T-helper 2 cell treated with Interferon-gamma antibody and Interleukin-4, amounts not matched to agents 5 μg/mL and 100 μg/mL, for 36 hours (primary cell): ENCODE data around the gene RNF213.
"Not testable (repeated sequence)": the region's sequence is repeated elsewhere in the genome, so short reads cannot be mapped to it uniquely, and the experiment has no call there.

ENCODE experiments used
- DNase-seq: peaks from one replicate; pipeline ENCODE4 v3.0.0; 2021; ENCODE audit warnings: low spot score
- H3K27ac Mint-ChIP-seq: one replicate; pipeline ENCODE4 v1.8.0; 2021; ENCODE audit warnings: mild to moderate bottlenecking, mixed read lengths
- H3K27me3 Mint-ChIP-seq: one replicate; pipeline ENCODE4 v1.8.0; 2021; ENCODE audit warnings: low read depth, mixed read lengths
- H3K36me3 Mint-ChIP-seq: one replicate; pipeline ENCODE4 v1.8.0; 2021; ENCODE audit warnings: low read depth, mixed read lengths
- H3K4me1 Mint-ChIP-seq: one replicate; pipeline ENCODE4 v1.8.0; 2021; ENCODE audit warnings: low read depth, mixed read lengths
- H3K4me3 Mint-ChIP-seq: one replicate; pipeline ENCODE4 v1.8.0; 2022; ENCODE audit warnings: mild to moderate bottlenecking, moderate library complexity, mixed read lengths
- H3K9me3 Mint-ChIP-seq: one replicate; pipeline ENCODE4 v1.8.0; 2021; ENCODE audit warnings: mixed read lengths

Gene RNF213

GRCh38 chr17:80408872-80409271, 148.2 kb downstream of the RNF213 start:
- no peak overlapping the region for H3K4me3 Mint-ChIP-seq
- H3K4me1 Mint-ChIP-seq: no peaks in the 10 kb centered on the region
- no peak overlapping the region for H3K27ac Mint-ChIP-seq
- H3K27me3 Mint-ChIP-seq: peaks cover 25% of the 10 kb centered on the region
- H3K9me3 Mint-ChIP-seq: no peaks in the 10 kb centered on the region
- no peak for DNase-seq
- H3K36me3 Mint-ChIP-seq: no peaks in the 10 kb centered on the region

GRCh38 chr17:80409626-80410025, 149.0 kb downstream of the RNF213 start:
- H3K4me1 Mint-ChIP-seq: peaks cover 5% of the 10 kb centered on the region
- no peak overlapping the region for H3K4me3 Mint-ChIP-seq
- H3K27me3 Mint-ChIP-seq: peaks cover 32% of the 10 kb centered on the region
- no peak overlapping the region for H3K27ac Mint-ChIP-seq
- no peak for DNase-seq
- H3K9me3 Mint-ChIP-seq: no peaks in the 10 kb centered on the region
- H3K36me3 Mint-ChIP-seq: no peaks in the 10 kb centered on the region

DNA sequence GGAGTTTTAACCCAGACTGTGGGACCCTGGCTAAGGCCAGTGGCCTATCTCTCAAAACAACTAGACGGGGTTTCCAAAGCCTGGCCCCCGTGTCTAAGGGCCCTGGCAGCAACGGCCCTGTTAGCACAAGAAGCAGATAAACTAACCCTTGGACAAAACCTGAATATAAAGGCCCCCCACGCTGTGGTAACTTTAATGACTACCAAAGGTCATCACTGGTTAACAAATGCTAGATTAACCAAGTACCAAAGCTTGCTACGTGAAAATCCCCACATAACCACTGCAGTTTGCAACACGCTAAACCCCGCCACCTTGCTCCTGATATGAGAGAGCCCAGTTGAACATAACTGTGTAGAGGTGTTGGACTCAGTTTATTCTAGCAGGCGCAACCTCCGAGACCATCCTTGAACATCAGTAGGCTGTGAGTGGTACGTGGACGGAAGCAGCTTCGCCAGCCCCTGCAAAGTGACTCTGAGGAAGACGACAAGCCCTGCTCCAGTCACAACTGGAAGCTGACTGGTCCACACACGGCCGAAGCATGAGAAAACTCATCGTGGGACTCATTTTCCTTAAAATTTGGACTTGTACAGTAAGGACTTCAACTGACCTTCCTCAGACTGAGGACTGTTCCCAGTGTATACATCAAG, 149.9 kb downstream of the RNF213 start:
- DNase-seq, H3K4me1 Mint-ChIP-seq, H3K27ac Mint-ChIP-seq, H3K4me3 Mint-ChIP-seq, H3K36me3 Mint-ChIP-seq, H3K9me3 Mint-ChIP-seq: not testable (repeated sequence)
- H3K27me3 Mint-ChIP-seq: peaks cover 32% of the 10 kb centered on the region

GRCh38 chr17:80413771-80414507, 153.3 kb downstream of the RNF213 start:
- no peaks in the 10 kb centered on the region for H3K9me3 Mint-ChIP-seq

DNA sequence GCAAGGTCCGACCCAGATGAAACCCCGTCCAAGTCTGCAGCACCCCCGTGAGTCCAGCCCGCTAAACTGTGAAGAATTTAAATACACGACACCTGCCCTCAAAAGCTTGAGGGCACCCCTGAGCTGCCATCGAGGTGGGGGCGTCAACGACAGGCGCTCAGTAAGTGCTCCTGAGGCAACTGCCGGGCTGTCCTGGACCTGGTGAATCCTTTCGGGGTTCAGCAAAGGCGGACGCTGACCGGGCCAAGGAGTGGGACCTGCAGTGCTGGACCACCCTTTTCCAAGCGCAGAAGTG, 153.8 kb downstream of the RNF213 start:
- H3K4me3 Mint-ChIP-seq: peak overlapping the region; percentile 87
- H3K27ac Mint-ChIP-seq: peak overlapping the region; percentile 4
- H3K9me3 Mint-ChIP-seq: no peaks in the 10 kb centered on the region
- peaks cover 3% of the 10 kb centered on the region for H3K36me3 Mint-ChIP-seq
- DNase-seq: no peak
- peaks cover 29% of the 10 kb centered on the region for H3K27me3 Mint-ChIP-seq
- peaks cover 7% of the 10 kb centered on the region for H3K4me1 Mint-ChIP-seq

More at GRCh38 chr17:80413771-80414507, 153.3 kb downstream of the RNF213 start:
- Mint-ChIP-seq H3K4me3 (peak overlapping the region; percentile 87), H3K27ac (peak overlapping the region; percentile 4), H3K27me3 (peaks cover 31% of the 10 kb centered on the region), H3K36me3 (peaks cover 3% of the 10 kb centered on the region), H3K4me1 (peaks cover 7% of the 10 kb centered on the region)
- DNase-seq: no peak

GRCh38 chr17:80414803-80415625, 154.4 kb downstream of the RNF213 start, which contains the start of gene ENDOV:
Gene ENDOV, plus strand, starts transcription at chr17:80415167. Its CDS starts 28 bp downstream, at chr17:80415195.
- Mint-ChIP-seq H3K27me3 (peaks cover 29% of the 10 kb centered on the region), H3K4me3 (peak within 1 kb of the TSS; percentile 87), H3K4me1 (peaks cover 7% of the 10 kb centered on the region), H3K27ac (peak within 1 kb of the TSS; percentile 76), H3K36me3 (peaks cover 3% of the 10 kb centered on the region), H3K9me3 (no peaks in the 10 kb centered on the region)
- peak; percentile 88 for DNase-seq

DNA sequence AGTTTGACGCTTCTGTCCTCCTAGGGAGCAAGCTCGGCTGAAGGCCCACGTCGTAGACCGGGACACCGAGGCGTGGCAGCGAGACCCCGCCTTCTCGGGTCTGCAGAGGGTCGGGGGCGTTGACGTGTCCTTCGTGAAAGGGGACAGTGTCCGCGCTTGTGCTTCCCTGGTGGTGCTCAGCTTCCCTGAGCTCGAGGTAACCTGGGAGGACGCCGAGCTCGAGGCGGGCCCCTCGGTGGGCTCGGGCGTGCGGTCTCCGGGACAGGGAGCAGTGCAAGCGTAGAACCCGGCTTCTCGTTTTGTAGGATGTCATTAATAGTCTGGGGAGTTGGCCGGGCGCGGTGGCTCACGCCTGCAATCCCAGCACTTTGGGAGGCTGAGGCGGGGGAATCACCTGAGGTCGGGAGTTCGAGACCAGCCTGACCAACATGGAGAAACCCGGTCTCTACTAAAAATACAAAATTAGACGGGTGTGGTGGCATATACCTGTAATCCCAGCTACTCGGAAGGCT, 155.0 kb downstream of the RNF213 start:
- peaks cover 3% of the 10 kb centered on the region for H3K36me3 Mint-ChIP-seq
- no peaks in the 10 kb centered on the region for H3K9me3 Mint-ChIP-seq
- DNase-seq: no peak

DNA sequence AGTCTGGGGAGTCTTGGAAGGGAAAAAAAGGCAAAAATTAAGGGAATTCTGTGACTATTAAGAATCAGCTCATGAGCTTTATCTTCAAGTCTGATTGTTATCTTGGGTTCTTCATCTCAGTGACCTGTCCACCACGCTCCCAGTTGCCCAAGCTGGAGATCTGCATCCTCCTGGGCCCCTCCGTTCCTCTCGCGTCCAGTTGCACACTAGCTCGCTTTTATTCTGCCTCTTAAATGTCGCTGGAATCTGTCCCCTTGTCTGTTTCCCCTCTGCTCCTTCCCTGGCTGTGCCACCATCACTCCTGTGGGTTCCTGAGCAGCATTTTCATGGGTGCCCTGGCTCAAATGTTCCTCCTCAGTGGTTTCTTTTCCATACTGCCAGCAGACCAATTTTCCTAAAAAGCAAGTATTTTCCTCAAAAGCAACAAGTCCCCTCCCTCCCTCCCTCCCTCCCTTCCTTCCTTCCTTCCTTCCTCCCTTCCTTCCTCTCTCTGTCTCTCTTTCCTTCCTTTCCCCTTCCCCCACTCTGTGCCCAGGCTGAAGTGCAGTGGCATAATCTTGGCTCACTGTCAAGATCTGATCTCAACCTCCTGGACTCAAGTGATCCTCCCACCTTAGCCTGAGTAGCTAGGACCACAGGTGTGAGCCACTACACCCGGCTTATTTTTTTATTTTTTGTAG, 155.7 kb downstream of the RNF213 start:
- H3K27me3 Mint-ChIP-seq: peaks cover 29% of the 10 kb centered on the region
- H3K4me1 Mint-ChIP-seq: peaks cover 7% of the 10 kb centered on the region
- peak overlapping the region; percentile 74 for H3K27ac Mint-ChIP-seq
- peak overlapping the region; percentile 87 for H3K4me3 Mint-ChIP-seq
- no peaks in the 10 kb centered on the region for H3K9me3 Mint-ChIP-seq
- H3K36me3 Mint-ChIP-seq: peaks cover 3% of the 10 kb centered on the region
- no peak for DNase-seq

More for the DNA sequence above, 155.0 kb downstream of the RNF213 start:
- Mint-ChIP-seq H3K4me3 (peak overlapping the region; percentile 87), H3K27me3 (peaks cover 29% of the 10 kb centered on the region), H3K27ac (peak overlapping the region; percentile 76), H3K4me1 (peaks cover 7% of the 10 kb centered on the region)

- H3K36me3 Mint-ChIP-seq: peaks cover 3% of the 10 kb centered on the region
- no peak for DNase-seq
- H3K27ac Mint-ChIP-seq: no peak overlapping the region
- H3K9me3 Mint-ChIP-seq: no peaks in the 10 kb centered on the region
- H3K27me3 Mint-ChIP-seq: peaks cover 25% of the 10 kb centered on the region
- peaks cover 7% of the 10 kb centered on the region for H3K4me1 Mint-ChIP-seq
- H3K4me3 Mint-ChIP-seq: peak overlapping the region; percentile 87
Observed at GRCh38 chr17:80416940-80417293, 156.3 kb downstream of the RNF213 start.

DNA sequence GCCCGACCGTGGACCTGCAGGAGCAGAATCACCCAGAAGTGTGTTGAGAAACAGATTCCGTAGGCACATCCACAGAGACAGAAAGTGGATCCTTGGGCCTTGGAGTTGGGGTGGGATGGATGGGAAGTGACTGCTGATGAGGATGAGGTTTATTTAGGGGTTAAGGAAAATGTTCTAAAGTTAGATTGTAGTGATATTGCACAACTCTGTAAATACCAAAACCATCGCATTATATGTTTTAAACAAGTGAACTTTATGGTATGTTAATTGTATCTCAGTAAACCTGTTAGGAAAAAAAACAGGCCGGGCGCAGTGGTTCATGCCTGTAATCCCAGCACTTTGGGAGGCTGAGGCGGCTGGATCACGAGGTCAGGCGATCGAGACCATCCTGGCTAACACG, 157.9 kb downstream of the RNF213 start:
- no peak for DNase-seq
- Mint-ChIP-seq H3K27me3 (peaks cover 10% of the 10 kb centered on the region), H3K27ac (no peak overlapping the region), H3K4me1 (peaks cover 7% of the 10 kb centered on the region), H3K4me3 (no peak overlapping the region), H3K9me3 (no peaks in the 10 kb centered on the region), H3K36me3 (peaks cover 3% of the 10 kb centered on the region)

- H3K4me3 Mint-ChIP-seq: no peak overlapping the region
- H3K27me3 Mint-ChIP-seq: peaks cover 3% of the 10 kb centered on the region
- no peaks in the 10 kb centered on the region for H3K9me3 Mint-ChIP-seq
- H3K27ac Mint-ChIP-seq: no peak overlapping the region
- peaks cover 3% of the 10 kb centered on the region for H3K36me3 Mint-ChIP-seq
- H3K4me1 Mint-ChIP-seq: peaks cover 8% of the 10 kb centered on the region
- DNase-seq: no peak
Observed at GRCh38 chr17:80419255-80419654, 158.6 kb downstream of the RNF213 start.

DNA sequence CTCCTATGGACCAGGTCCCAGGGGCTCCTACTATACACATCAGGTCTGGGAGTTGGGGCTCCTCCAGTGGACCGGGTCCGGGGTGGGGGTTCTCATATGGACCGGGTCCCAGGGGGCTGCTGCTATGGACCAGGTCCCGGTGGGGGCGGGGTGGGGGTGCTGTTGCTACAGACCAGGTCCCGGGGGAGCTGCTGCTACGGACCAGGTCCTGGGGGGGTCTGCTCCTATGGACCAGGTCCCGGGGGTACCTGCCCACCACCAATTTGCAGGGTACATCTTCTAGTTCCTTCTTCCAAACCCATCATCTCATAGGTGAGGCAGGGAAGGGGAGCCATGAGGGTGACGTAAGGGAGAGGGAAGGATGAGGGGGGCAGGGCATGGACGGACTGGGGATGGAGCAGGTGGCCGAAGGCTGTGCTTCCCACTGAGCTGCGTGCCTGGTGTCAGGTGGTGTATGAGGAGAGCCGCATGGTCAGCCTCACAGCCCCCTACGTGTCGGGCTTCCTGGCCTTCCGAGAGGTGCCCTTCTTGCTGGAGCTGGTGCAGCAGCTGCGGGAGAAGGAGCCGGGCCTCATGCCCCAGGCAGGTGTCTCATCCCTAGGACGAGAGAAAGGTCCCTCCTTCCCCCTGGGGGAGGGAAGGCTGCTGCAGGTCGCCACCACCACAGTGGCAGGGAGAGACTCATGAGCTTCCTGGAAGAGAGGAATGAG, 160.9 kb downstream of the RNF213 start:
- Mint-ChIP-seq H3K27me3 (no peaks in the 10 kb centered on the region), H3K36me3 (peaks cover 1% of the 10 kb centered on the region)

DNA sequence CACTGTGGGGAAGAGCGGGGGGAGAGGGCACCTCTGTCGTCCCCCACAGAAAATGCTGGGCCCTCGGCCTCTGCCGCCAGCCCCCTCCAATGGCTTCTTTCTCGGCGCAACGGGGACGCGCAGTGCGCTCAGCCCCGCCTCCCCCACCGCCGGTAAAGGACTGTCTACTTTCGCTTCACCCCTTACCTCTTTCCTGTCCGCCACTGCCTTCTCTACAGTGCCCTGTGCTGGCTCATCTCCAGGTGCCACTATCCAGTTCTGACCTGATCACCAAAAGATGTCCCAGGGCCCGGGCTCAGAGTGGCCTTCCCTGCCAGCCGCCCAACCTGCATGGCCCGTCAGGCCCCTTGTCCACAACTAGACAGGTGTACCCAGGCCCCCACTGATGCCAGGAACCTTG, 161.6 kb downstream of the RNF213 start:
- Mint-ChIP-seq H3K27me3 (no peaks in the 10 kb centered on the region), H3K36me3 (peaks cover 1% of the 10 kb centered on the region), H3K27ac (no peak overlapping the region), H3K4me1 (peaks cover 7% of the 10 kb centered on the region), H3K9me3 (no peaks in the 10 kb centered on the region), H3K4me3 (no peak overlapping the region)
- no peak for DNase-seq

More for the DNA sequence above, 160.9 kb downstream of the RNF213 start:
- Mint-ChIP-seq H3K9me3 (no peaks in the 10 kb centered on the region), H3K27ac (no peak overlapping the region), H3K4me3 (no peak overlapping the region), H3K4me1 (peaks cover 4% of the 10 kb centered on the region)
- no peak for DNase-seq
